Epidermal melanocyte (primary cell): Measurements from ENCODE around the gene SH3RF3.

Experiments used
- DNase-seq: peaks from one replicate; pipeline ENCODE4 v3.0.0; 2011; ENCODE audit warnings: low spot score; ENCODE audit not compliant: insufficient read length

The SH3RF3 gene

DNA sequence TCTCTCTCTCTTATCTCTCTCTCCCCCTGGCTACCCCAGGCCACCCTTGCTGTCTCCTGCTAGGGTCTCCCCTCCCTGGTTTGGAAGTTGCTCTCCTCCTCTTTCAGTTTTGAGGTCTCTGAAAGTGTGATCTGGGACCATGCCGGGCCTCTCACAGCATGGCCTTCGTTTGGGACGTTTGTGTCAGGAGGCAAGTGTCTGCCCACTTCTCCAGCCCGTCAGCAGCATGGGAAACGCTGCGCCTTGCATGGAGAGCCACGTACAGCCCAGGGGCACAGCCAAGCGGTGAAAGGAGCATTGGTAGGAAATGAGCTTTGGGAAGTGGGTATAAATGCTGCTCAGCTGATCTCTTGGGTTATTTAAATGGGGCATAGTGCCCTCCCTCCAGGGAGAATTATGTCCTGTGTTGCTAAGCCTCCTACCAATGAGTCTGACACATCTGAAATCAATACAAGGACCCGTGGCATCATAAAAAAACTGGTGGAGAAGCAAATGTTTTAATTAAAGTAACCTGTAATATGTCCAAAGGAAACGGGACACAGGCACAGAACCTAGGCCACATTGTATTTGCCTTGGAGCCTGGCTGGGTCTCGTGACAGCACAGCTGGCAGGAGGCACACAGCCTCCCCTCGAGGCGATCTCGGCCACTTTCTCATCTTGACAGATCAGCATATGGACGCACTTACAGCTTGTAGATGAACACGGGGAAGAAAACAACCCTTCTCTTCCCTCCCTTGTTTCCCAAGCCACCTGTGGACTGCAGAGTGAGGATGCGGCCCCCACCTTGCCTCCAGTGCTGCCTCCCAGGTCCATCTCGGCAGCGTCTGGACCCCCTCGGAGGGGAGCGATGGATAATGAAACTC, 72.7 kb downstream of the SH3RF3 start:
- DNase-seq, result peak; percentile 60

DNA sequence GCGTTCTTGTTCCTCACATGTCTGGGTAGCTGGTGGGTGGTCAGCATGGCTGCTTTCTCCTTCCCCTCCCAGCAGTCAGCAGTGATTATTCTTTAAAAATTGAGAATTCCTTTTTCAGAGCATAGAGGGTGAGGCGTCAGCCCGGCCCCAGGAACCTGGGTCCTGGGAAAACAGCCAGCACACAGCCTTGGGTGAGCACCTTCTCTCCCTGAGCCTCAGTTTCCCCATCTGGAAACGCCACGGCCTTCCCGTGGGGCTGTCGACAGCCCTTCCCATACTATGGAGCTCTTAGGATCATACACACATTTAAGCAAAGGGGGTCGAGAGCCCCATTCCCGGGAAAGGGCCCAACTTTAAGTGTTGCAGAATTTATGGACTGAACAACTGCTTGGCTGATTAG, 73.5 kb downstream of the SH3RF3 start:
- DNase-seq, result no peak

DNA sequence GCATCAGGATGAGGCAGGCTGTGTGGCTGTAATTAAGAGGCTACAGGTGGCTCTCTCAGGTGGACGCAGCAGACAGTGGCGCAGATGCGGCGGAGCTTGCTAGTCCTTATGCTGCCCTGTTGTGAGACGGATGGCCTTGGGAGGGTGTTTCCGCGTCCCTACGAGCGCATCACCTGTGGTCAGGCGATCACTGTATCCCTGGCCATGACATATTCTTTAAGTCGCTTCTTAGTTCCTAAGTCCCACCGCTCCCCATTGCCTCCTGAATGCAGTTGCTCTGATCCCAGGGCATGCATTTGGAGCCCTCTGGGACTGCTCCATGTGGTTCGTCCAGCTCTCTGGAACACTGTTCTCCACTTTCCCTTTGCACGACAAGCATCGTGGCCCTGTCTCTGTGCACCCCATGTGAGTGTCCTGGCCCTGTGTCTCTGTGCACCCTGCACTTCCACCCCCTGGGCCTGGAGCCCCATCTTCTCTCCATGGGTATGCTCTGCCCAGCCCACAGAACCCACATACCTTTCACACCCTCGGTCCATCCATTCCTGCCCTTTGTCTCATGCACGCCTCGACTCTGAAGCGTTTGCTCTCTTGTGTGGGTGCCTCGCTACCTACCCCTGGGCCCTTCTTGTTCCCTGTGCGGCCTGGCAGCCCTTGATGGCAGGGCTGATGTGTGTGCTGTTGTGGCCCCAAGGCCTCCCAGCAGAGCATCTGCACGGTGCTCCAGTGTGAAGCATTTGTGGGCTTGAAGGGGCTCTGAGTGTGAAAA, 74.4 kb downstream of the SH3RF3 start:
- no peak for DNase-seq

DNA sequence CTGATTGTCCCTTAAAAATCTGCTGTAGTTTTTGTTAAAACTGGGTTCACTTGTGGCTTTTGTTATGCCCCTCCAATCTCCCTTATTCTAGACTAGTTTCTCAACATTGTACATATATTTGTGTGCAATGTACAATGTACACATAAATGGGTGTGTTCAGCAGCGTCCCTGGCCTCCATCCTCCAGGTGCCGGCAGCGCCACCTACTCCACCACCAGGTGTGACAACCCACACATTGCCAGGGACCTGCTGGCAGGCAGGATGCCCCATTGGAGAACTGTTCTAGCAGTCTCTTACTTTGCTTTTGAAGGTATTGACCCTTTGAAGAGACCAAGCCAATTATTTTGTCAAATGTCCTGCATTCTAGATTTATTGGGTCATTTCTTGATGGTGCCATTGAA, 75.4 kb downstream of the SH3RF3 start:
- no peak for DNase-seq

DNA sequence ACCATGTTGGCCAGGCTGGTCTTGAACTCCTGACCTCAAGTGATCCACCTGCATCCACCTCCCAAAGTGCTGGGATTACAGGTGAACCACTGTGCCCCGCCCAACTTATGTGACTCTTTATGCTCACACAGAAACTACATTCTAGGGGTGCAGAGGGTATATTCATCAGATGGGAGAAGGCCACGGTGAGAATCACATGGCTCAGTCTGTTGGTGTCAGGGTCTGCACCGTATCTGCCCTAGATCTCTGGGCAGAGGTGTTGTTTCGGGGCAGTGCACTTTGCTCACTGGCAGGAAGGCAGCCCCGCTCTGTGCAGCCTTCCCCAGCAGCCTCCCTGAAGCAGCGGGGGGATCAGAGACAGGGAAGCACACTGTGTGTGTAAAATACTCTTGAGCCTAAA, 76.4 kb downstream of the SH3RF3 start:
- DNase-seq, result no peak

DNA sequence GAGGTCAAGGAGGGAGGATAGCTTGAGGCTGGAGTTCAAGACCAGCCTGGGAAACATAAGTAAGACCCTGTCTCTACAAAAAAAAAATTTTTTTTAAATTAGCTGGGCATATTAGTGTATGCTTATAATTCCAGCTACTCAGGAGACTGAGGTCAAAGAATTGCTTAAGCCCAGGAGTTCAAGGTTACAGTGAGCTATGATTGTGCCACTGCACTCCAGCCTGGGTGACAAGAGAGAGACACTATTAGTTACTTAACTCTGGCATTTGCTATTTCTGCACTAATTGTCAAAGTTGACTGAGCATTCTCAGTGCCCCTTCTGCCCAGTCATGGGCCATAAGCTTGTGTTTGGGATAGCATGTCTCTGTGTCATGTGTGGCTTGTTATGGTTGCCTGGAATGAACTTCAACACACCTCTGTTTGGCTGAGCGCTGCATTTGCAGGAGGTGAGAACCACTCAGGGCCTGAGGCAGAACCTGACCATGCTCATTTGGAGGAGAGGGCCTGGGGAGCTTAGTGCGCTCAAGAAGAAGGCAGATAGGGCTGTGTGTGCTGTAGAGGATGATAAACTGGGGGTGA, 77.7 kb downstream of the SH3RF3 start:
- DNase-seq, result no peak

DNA sequence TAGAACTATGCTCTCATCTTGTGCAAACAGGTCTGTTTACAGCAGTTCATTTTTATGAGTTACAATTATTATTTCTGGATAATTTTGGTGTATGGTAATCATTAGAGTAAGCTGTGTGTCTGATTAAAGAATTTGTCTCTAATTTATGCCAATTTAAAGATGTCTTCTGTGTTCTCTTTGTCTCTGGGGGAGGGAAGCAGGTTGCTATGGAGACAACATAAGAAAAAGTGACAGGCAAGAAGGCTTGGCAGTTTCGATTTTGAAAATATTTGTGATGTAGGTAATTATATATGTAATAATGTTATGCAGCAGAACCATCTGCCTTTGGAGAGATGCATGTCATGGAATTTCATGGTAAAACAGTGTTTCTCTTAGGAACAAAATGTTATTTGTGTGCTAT, 78.2 kb downstream of the SH3RF3 start:
- DNase-seq, result no peak

DNA sequence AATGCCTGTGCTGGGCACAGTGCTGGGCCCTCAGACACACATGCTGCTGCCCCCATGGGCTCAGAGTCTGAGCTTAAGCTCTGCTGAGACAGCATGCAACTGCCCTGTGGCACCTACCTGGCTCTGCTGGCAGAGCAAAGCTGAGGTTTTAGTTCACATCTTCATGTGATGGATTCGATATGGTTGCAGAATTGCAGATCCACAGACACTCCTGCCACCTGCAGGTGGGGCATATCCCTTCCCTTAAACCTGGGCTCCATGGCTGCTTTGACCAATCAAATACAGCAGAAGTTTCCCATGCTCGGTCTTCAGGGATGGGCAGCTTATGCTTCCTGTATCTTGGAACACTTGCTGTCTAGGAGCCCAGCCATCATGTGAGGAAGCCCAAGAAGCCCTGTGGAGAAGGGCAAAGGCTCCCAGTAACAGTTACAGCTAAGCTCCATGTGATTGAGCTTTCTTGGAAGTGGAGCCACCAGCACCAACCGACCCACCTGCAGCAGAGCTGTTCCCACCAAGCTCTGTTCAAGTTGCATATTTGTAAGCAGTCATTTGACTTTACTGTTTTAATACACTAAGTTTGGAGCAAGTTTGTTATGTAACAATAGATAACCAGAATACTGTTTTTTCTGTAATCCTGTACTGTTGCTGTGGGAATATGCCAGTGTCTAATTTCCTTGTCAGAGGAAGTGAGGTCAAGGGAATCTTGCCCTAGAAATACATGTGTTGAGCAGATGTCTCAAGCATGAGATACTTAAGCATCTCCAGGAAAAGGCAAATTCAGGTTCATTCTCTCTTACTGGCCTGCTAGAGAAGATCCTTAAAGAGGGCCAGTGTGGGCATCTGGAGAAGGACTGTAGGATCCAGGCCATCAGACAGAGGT, 79.3 kb downstream of the SH3RF3 start:
- DNase-seq, result no peak

DNA sequence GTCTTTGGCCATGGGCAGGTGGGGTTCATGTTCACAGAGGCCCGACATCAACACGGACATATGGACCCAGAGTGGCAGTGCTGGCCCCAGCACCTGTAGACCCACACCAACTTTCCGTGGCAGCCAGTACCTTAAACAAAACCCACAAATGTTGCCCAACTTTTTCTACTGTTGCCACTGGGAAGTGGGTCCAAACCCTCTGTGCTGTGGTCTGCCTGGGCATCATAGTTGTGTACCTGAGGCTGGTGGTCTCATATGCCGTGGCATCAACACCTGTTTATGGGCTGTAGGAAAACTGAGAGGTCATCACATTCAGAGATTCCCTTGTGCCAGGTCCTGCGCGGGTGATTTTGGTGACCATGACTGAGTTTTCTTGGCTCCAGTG, 79.9 kb downstream of the SH3RF3 start:
- DNase-seq, result no peak

DNA sequence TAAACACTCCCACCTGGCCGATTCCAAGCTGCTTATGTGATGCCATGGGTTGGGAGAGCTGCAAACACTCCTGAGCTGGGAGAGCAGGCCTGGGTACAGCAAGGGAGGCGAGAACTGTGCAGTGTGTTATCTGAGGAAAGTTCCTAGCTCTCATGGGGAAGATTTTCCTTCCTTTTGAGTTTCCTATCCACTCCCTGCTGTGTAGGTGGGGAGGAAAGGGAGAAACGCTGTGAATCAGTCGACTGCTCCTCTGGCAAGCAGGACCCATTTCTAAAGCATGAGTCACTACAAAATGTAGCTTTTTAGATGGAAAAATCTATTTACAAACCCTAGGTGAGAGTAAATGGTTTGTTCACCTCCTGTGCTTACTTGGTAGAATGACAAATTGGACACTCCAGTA, 80.4 kb downstream of the SH3RF3 start:
- no peak for DNase-seq

DNA sequence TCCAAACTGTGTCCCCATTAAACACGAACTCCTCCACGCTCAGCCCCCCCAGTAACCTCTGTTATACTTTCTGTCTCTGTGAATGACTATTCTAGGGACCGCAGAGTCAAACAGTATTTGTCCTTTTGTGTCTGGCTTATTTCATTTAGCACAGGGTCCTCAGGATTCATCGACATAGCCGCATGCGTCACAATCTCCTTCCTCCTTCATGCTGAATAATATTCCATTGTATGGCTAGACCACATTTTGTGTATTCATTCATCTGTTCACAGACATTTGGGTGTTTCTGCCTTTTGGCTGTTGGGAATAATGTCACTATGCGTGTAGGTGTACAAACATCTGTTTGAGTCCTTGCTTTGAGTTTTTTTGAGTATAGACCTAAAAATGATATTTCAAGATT, 80.9 kb downstream of the SH3RF3 start:
- DNase-seq, result no peak

DNA sequence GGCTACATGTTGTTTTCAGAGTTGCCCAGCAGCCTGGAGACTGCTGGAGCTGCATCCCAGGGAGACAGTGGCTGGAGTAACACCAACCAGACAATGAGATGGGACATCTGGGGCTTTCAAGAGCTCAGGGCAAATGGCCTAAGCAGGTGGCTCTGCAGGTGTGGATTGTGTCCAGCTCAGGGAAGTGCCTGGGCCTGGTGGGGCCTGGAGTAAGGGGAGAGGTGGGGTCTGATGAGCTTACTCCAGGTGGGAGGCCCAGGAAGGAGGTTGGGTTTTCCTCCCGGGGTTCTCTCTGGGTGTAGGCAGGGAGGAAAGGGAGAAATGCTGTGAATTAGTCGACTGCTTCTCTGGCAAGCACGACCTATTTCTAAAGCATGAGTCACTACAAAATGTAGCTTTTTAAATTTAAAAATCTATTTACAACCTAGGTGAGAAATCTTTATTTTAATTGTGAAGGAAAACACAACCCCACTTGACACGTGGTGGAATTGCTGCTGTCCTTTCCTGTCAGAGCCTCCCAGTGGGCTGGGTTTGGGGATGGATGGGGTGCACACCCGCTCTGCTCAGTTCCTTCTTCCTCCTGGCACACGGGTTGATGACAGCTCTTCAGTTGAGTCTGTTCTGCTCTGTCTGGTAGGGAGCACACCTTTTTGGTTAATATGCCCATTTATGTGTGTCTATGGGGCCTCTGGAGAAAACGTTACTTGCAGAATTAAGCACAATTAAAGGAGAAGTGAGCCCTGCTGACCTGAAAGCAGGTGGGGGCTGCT, 81.6 kb downstream of the SH3RF3 start:
- no peak for DNase-seq

DNA sequence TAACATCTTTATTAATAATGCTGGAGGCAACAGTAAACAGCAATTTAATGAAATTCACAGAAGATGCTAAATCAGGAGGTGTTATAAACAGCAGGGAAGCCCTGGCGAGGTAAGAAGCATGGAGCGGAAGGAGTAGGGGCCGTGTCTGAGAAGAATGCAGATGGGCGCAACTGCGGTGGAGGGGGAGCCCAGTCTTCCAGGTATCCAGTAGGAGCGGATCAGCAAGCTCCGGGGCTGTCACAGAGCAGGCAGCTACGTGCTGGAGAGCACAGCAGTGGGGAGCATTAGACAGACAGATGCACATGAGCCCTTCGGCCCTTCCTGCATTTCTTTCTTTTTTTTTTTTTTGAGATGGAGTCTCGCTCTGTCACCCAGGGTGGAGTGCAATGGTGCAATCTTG, 82.3 kb downstream of the SH3RF3 start:
- DNase-seq, result no peak

DNA sequence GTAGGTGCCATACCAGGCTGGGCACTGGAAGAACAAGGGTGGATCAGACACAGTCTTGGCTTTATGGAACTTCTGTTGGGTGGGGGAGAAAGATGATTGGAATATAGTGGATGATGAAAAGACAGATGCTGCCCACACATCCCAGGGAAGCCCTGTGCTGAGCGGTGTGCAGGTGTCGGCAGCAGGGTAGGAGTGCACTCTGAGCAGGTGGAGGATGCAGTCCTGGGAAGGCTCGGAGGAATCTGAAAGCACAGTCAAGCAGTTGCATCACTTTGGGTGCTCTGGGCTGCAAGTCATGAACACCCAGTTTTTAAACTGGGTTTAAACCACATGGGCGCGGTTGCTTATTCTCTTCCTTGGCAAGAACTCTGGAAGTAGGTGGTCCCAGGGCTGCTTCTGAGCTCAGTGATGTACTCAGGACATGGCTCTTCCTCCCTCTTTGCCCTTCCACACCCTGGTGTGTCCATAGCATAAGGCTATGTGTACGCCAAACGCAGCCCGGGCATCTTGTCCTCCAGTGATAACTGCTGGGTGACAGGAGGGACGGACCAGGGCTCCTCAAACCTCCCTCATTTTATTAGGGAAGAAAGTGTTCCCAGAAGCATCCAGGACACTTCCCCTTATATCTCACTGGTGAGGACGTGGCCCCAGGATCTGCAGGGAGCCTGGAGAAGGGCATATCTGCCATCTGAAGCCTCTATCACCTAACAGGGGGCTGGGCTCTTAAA, 84.0 kb downstream of the SH3RF3 start:
- no peak for DNase-seq

DNA sequence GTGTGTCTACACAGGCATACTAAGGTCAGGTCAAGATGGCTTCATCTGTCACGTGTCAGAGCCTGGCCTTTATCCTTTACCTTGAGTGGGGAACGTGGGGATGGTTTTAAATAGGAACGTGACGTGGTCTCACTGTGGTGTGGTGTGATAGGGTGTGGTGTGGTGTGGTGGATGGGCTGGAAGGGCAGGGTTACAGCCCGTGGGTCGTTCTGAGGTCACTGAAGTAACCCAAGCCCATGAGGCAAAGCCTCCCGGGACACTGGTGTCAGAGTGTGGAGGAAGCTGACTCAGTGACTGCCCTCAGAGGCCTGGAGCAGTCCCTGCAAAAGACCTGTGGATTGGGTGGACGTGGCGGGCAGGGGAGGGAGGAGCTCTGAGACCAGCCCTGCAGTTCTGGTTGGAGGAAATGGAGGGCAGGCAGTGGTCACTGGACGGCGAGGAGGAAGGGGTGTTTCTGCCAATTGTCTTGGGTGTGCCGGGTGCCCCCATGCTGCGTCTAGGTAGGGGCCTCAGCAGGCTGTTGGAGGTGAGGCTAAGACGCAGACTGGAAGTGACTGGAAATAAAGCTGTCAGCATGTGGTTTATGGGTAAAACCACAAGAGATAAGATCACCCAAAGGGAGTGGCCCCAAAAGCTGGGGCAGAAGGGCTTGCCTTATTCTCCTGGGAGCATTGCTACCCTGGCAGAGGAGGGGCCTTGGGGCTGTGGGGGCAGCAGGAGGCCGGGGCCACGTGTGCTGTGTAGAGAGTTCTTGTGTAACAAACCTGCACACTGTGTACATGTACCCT, 84.8 kb downstream of the SH3RF3 start:
- no peak for DNase-seq

DNA sequence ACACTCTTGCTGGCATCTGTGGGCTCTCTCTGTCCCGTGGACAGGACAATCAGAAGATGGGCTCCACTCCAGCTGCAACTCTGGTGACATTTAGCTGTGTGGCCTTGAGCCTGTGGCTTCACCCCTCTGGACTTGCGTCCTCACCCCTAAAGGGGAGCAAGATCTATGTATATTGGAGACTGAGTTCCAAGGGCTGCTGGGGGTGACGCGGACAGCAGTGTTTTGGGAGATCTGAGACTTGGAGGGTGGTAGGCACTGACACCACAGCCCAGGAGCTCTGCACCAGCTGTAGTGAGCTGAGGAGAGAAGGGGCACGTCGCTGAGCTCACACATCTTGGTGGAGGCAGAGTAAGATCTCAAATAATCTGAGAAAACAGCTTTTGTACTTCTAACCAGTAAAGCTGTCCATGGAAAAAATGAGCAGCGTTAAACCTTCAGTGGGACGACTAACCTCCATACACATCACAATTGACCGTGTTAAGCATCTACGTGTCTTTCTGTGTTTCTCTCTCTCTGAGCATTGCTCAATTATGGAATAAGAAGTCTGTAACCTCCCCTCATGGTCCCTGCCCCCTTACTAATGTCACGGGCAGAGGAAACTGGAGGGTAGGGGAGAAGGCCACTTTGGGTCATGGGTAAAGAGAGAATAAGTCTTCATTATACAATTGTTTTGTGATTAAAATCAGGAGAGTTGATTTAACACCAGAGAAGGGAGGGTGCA, 85.8 kb downstream of the SH3RF3 start:
- DNase-seq, result no peak

DNA sequence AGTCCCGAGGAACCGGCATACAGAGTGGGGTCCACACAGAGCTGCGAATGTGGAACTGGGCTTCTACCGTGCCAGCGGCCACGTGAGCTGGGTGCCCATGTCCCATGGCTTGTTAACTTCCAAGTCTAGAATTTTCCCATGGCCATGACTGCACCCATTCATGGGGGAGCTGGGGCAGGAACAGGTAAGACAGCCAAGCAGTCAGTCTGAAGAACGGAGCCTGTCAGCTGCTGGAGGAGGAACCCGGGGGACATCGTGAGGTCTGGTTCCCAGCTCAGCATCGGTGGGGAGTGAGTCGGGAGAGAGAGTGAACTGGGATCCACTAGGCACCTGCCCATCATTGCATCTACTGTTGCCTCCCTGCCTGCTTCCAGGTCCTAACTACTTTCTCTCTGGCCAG, 86.9 kb downstream of the SH3RF3 start:
- DNase-seq, result no peak

DNA sequence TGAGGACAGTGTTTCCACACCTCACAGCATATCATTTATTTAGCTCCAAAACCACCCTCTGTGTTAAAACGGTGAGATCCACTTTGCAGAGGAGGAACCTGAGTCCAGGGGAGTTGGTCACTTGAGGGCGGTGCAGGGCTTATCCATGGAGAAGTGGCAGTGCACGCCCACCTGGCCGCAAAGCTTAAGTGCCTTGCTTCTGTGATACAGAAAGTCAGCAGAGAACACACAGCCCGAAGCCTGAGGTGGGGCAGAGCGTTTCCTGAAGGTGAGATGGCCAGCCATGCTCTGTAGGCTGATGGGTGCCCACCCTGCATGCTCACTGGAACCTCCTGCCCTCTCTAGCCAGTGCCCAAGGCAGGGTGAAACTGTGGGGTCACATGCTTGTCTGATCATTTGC, 87.3 kb downstream of the SH3RF3 start:
- DNase-seq, result no peak
